Activated CD8-positive, alpha-beta memory T cell treated with anti-CD3 and anti-CD28 coated beads for 36 hours (primary cell): ENCODE results near the gene GCA. TPM values are rescaled to one million over a fixed set of nuclear protein-coding genes. Genes with fewer than 3 reads are reported as not detected.

Source experiments
- CTCF ChIA-PET: fragments of 350-600 bp; sonication (Branson Sonifier 250); formaldehyde crosslinking; loops from one replicate; lab custom pipeline; 2021; ENCODE audit warnings: antibody characterized with exemption; lab: Charles Lee
- POLR2A ChIA-PET: fragments of 350-600 bp; sonication (Branson Sonifier 250); formaldehyde crosslinking; loops from one replicate; lab custom pipeline; 2021; ENCODE audit warnings: antibody characterized with exemption; lab: Charles Lee
- total RNA-seq, 2 experiments: library from RNA; stranded (reverse); gene quantifications; one replicate each; pipeline ENCODE4 v1.2.3, GENCODE V29; 2021

GCA gene
- total RNA-seq, 2 experiments from 2014 or later = 15.7 to 16.6 TPM

DNA sequence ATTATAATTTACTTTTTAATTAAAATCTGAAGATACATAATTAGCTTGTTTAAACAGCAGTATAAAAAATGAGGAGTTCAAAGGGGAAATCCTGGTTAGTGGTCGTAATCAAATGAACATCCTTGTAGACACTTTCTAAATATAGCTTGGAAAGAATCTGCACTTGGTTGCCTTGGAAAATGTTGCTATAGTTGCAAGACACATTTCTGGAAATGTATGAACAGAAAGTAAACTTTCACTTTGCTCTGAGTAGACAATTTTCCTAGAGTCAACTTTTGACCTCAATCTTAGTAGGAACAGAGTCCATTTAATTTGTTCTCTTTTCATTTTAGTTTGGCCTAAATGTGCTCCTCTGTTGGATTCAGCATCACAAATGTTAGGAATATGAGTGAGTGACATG lies 38.3 kb downstream of the GCA start:
- POLR2A ChIA-PET = no interaction called here
- CTCF ChIA-PET = interaction anchor here (1.3 kb wide), 1 partner anchor 12 kb away, joined by 3 read pairs; no protein-coding TSS in a partner anchor

DNA sequence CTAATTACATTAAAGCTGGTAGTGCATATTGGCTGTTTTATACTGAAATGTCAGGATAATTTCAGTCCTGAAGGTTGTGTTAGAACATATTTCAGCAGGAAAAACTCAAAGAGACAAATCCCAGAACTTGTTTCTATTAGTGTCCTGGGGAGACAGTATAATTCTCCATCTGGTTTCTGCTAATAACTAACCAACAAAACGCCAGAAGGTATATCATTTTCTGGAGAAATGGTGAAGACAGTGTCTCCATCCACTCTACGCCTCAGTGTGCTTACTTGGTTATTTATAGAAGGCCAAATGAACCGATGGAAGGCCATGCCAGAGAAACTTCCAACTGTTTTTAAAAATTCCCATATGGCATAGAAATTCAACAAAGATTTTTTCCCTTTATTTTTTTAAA lies 41.6 kb downstream of the GCA start:
- ChIA-PET CTCF (no interaction called here), POLR2A (no interaction called here)

DNA sequence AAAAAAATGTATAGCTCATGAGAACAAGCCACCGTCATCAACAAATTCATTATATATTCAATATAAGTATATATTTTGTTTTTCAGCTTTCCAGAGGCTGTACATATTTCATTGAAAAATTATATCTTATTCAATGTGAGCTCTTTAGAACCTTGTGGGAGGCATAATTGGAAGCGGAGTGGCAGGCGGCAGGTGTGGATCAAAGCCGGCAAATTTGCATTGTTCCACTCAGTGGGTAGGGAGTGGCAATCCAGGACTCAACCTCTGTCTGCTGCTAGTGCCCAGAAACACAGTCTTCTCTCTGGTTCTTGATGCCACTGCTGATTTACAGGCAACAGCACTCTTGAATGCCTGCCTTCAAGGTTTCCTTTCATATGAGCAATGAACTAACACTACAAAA lies 46.9 kb downstream of the GCA start:
- POLR2A ChIA-PET = no interaction called here

GRCh38 chr2:162400336-162400735 lies 56.4 kb downstream of the GCA start:
- ChIA-PET POLR2A (no interaction called here), CTCF (no interaction called here)

More for the DNA sequence above, 46.9 kb downstream of the GCA start:
- CTCF ChIA-PET = no interaction called here

DNA sequence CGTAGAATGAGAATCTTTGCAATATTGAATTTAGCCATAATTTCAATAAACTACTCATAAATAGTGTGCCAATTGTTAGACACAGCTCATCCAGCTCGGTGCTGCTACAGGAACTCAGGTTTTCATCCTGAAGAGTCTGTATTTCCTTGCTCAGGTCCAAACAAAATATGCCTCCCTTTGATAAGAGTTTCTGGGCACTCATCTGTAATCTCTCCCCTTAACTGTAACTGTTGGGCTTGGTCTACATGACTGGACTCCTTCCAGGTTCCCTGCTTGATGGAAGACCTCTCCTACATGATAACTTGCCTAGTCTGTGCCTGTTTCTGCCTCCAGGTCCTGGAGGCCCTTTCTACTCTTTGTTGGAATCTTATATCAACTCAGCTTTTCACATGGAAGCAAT lies 57.9 kb downstream of the GCA start:
- ChIA-PET CTCF (no interaction called here), POLR2A (no interaction called here)

GRCh38 chr2:162403884-162404283 lies 60.0 kb downstream of the GCA start:
- ChIA-PET POLR2A (no interaction called here), CTCF (no interaction called here)

Other genes starting within 250 kb of the GCA start
- not detected for gene GCG, start 191.9 kb upstream of the GCA start, total RNA-seq
- gene FAP, start 100.7 kb upstream of the GCA start, total RNA-seq = not detected
- gene IFIH1, start 25.4 kb upstream of the GCA start, total RNA-seq = 10 to 100 TPM; 15.8 TPM